WERI-Rb-1 (cell line): ENCODE data around the gene PURA.

Experiments
- DNase-seq: peaks from one replicate; pipeline ENCODE4 v3.0.0-alpha.2; 2020
- H3K27ac ChIP-seq: fragments of 250-450 bp; sonication (Bioruptor Pico); 2 replicates; pipeline ENCODE4 v1.5.1; 2020; ENCODE audit warnings: mild to moderate bottlenecking, moderate library complexity
- H3K27me3 ChIP-seq: fragments of 250-450 bp; sonication (Bioruptor Pico); 2 replicates; pipeline ENCODE4 v1.5.1; 2021; ENCODE audit warnings: mild to moderate bottlenecking, low read depth, moderate library complexity; ENCODE audit not compliant: insufficient read depth, severe bottlenecking
- H3K36me3 ChIP-seq: fragments of 250-450 bp; sonication (Bioruptor Pico); 2 replicates; pipeline ENCODE4 v1.5.1; 2020; ENCODE audit warnings: mild to moderate bottlenecking, moderate library complexity
- H3K4me3 ChIP-seq: 2 replicates; pipeline ENCODE4 v1.5.1; 2011; ENCODE audit warnings: low read depth, mild to moderate bottlenecking, control low read depth, low read length
- H3K9me3 ChIP-seq: fragments of 250-450 bp; sonication (Bioruptor Pico); 2 replicates; pipeline ENCODE4 v1.5.1; 2021; ENCODE audit warnings: mild to moderate bottlenecking, moderate library complexity; ENCODE audit not compliant: severe bottlenecking
- CTCF ChIP-seq: IDR thresholded peaks from 2 replicates; pipeline ENCODE4 v1.5.1; 2011; ENCODE audit warnings: low read depth, mild to moderate bottlenecking, control low read depth, inconsistent platforms, low read length

The PURA gene

GRCh38 chr5:140115186-140115500, 1.2 kb downstream of the PURA start:
- no peaks in the 10 kb centered on the region for H3K27me3 ChIP-seq
- no peak for TF ChIP-seq CTCF

GRCh38 chr5:140116716-140117115, 2.8 kb downstream of the PURA start:
- TF ChIP-seq CTCF, result 0 out of 2 replicates have a peak, but pooled peaks have one; percentile 12
- no peak for DNase-seq
- no peaks in the 10 kb centered on the region for H3K9me3 ChIP-seq
- H3K36me3 ChIP-seq, result peaks cover 22% of the 10 kb centered on the region
- H3K27ac ChIP-seq, result no peak overlapping the region
- no peak overlapping the region for H3K4me3 ChIP-seq
- H3K27me3 ChIP-seq, result no peaks in the 10 kb centered on the region

More at GRCh38 chr5:140115186-140115500, 1.2 kb downstream of the PURA start:
- no peak for DNase-seq
- Histone ChIP-seq H3K36me3 (peaks cover 22% of the 10 kb centered on the region), H3K27ac (peak overlapping the region; percentile 93), H3K9me3 (no peaks in the 10 kb centered on the region), H3K4me3 (peak overlapping the region; percentile 78)

GRCh38 chr5:140117523-140117922, 3.6 kb downstream of the PURA start:
- Histone ChIP-seq H3K27me3 (no peaks in the 10 kb centered on the region), H3K4me3 (no peak overlapping the region), H3K36me3 (peaks cover 22% of the 10 kb centered on the region), H3K27ac (no peak overlapping the region), H3K9me3 (no peaks in the 10 kb centered on the region)
- no peak for DNase-seq
- no peak for TF ChIP-seq CTCF

GRCh38 chr5:140118302-140118936, 4.5 kb downstream of the PURA start:
- no peak for TF ChIP-seq CTCF
- Histone ChIP-seq H3K27ac (no peak overlapping the region), H3K27me3 (no peaks in the 10 kb centered on the region), H3K36me3 (peaks cover 22% of the 10 kb centered on the region), H3K9me3 (no peaks in the 10 kb centered on the region), H3K4me3 (no peak overlapping the region)
- DNase-seq, result no peak

GRCh38 chr5:140125637-140126036, 11.7 kb downstream of the PURA start, which contains the start of gene IGIP:
TSS of gene IGIP (plus strand) at chr5:140125937. CDS start at chr5:140128477, 2,540 bp downstream.
- Histone ChIP-seq H3K9me3 (no peaks in the 10 kb centered on the region), H3K36me3 (no peaks in the 10 kb centered on the region), H3K27ac (no peak within 1 kb of the TSS), H3K4me3 (no peak within 1 kb of the TSS), H3K27me3 (no peaks in the 10 kb centered on the region)
- no peak for DNase-seq
- no peak for TF ChIP-seq CTCF

- no peak for DNase-seq
- no peaks in the 10 kb centered on the region for H3K9me3 ChIP-seq
- no peak overlapping the region for H3K27ac ChIP-seq
- no peak for TF ChIP-seq CTCF
- H3K36me3 ChIP-seq, result no peaks in the 10 kb centered on the region
- H3K27me3 ChIP-seq, result no peaks in the 10 kb centered on the region
- no peak overlapping the region for H3K4me3 ChIP-seq
These were observed 12.6 kb downstream of the PURA start for GRCh38 chr5:140126315-140127012.
